Effector memory CD4-positive, alpha-beta T cell (primary cell): ENCODE data around the gene PIP5K1B.

Experiments used
- DNase-seq, 3 donors: peaks; one replicate each; pipeline ENCODE4 v3.0.0-alpha.2; 2020
- H3K27ac ChIP-seq: 2 replicates; pipeline ENCODE4 v1.7.0; 2013; ENCODE audit warnings: mild to moderate bottlenecking, low read length, moderate library complexity; ENCODE audit not compliant: insufficient read depth, poor library complexity, severe bottlenecking
- H3K27me3 ChIP-seq: replicated peaks from 2 replicates; pipeline ENCODE4 v1.7.0; 2013; ENCODE audit warnings: mild to moderate bottlenecking, low read length; ENCODE audit not compliant: insufficient read depth, control insufficient read depth, poor library complexity, severe bottlenecking
- H3K36me3 ChIP-seq: 2 replicates; pipeline ENCODE4 v1.7.0; 2013; ENCODE audit warnings: mild to moderate bottlenecking, low read length, moderate library complexity; ENCODE audit not compliant: control insufficient read depth, insufficient read depth
- H3K4me1 ChIP-seq: 2 replicates; pipeline ENCODE4 v1.7.0; 2013; ENCODE audit warnings: low read length, mild to moderate bottlenecking; ENCODE audit not compliant: control insufficient read depth, insufficient read depth, poor library complexity, severe bottlenecking
- H3K4me3 ChIP-seq: 2 replicates; pipeline ENCODE4 v1.7.0; 2013; ENCODE audit warnings: low read length, low read depth, mild to moderate bottlenecking; ENCODE audit not compliant: insufficient read depth, poor library complexity, severe bottlenecking
- H3K9me3 ChIP-seq: 2 replicates; pipeline ENCODE4 v1.7.0; 2013; ENCODE audit warnings: mild to moderate bottlenecking, low read length, moderate library complexity; ENCODE audit not compliant: control insufficient read depth

The PIP5K1B gene

DNA sequence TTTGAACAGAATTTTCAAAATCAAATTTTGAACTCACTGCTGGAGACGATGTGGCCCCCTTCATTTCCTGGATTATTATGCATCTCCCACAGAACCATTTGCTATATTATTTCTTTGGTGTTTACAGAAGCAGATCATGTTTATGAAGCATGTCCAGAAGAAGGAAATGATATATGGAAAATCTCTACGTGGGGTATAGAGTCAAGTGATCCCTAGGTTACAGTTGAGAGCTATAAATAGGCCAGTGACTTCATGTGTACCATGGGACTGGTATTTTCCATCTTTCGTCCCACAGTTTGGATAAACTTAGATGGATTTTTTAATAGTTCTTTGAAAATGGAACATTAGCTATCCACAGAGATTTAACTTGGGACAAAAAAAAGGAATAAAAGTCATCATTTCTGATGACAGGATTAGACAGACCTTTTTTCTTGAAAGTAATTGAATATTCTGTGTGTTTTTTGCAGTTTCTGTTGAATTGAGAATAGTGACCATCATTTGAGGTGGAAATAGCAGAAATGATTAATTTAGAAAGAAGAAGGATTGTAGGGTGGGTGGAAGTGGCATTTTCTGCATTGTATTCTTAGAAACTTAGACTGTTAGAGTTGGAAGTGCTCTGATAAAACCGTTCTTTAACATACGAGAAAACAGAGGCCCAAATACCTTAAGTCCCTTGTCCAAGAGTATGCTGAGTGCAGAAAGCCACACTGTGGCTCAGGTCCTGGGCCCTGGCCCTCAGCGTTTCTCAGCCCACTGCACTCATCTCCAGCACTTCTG lies 136.4 kb downstream of the PIP5K1B start:
- Histone ChIP-seq H3K4me3 (no peak overlapping the region), H3K36me3 (no peaks in the 10 kb centered on the region), H3K9me3 (no peaks in the 10 kb centered on the region), H3K4me1 (no peaks in the 10 kb centered on the region), H3K27me3 (no peaks in the 10 kb centered on the region), H3K27ac (no peak overlapping the region)
- DNase-seq: no peak

DNA sequence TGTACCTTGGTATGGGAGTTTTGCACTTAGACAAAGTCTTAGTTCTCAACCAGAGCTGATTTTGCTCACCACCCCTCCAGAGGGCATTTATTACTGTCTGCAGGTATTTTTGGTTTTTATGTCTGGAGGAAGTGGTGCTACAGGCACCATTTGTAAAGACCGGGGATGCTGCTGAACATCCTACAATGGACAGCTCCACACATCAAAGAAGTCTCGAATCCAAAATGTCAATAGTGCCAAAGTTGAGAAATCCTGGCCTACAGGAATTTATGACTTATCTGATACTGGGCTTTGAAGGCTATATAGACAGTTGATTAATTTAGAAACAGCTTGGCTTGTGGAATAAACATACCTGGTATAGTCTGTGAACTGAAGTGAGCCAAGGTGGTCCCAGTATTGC lies 137.5 kb downstream of the PIP5K1B start:
- H3K4me1 ChIP-seq: no peaks in the 10 kb centered on the region
- H3K27me3 ChIP-seq: no peaks in the 10 kb centered on the region

DNA sequence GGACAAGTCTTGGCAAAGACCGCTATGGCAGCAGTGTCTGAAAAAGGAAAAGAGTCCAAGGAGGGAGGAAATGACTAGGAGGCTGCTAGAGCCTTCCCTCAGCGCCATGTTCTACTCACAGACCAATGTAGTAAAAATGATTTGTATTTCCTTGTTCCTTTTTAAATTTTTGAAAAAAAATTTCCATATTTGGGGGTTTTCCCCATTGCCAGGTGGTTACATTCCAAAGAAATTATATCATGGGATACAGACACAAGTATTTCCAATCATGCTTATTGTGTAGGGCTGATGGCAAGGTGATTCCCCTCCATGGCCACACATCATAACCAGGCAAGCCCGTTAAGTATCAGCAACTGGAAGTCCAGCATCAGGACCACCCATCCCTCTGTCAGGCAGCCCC lies 138.2 kb downstream of the PIP5K1B start:
- Histone ChIP-seq H3K27me3 (no peaks in the 10 kb centered on the region), H3K4me3 (no peak overlapping the region), H3K36me3 (no peaks in the 10 kb centered on the region), H3K9me3 (no peaks in the 10 kb centered on the region), H3K4me1 (no peaks in the 10 kb centered on the region), H3K27ac (no peak overlapping the region)
- no peak for DNase-seq

More for the DNA sequence above, 137.5 kb downstream of the PIP5K1B start:
- Histone ChIP-seq H3K9me3 (no peaks in the 10 kb centered on the region), H3K4me3 (no peak overlapping the region), H3K27ac (no peak overlapping the region), H3K36me3 (no peaks in the 10 kb centered on the region)
- no peak for DNase-seq

DNA sequence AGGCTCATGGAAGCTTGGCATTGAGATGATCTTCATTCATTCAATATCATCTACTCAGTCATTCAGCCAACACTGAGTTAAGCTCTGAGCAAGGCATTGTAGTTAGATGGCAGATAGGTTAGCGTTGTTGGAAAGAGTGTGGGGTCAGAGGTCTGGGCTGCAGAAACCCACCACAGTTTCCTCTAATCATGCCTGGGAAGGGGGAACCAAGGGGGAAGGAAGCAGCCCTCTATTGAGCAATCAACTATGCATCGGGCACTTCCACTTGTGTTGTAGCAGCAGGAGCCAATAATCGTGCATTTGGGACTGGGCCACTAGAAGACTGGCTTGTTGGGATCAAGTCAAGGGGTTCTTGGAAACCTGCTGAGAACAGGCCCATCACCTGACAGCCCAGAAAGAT lies 139.1 kb downstream of the PIP5K1B start:
- no peaks in the 10 kb centered on the region for H3K4me1 ChIP-seq
- no peaks in the 10 kb centered on the region for H3K36me3 ChIP-seq
- H3K27ac ChIP-seq: no peak overlapping the region
- no peaks in the 10 kb centered on the region for H3K9me3 ChIP-seq
- no peak overlapping the region for H3K4me3 ChIP-seq
- no peak for DNase-seq
- no peaks in the 10 kb centered on the region for H3K27me3 ChIP-seq

DNA sequence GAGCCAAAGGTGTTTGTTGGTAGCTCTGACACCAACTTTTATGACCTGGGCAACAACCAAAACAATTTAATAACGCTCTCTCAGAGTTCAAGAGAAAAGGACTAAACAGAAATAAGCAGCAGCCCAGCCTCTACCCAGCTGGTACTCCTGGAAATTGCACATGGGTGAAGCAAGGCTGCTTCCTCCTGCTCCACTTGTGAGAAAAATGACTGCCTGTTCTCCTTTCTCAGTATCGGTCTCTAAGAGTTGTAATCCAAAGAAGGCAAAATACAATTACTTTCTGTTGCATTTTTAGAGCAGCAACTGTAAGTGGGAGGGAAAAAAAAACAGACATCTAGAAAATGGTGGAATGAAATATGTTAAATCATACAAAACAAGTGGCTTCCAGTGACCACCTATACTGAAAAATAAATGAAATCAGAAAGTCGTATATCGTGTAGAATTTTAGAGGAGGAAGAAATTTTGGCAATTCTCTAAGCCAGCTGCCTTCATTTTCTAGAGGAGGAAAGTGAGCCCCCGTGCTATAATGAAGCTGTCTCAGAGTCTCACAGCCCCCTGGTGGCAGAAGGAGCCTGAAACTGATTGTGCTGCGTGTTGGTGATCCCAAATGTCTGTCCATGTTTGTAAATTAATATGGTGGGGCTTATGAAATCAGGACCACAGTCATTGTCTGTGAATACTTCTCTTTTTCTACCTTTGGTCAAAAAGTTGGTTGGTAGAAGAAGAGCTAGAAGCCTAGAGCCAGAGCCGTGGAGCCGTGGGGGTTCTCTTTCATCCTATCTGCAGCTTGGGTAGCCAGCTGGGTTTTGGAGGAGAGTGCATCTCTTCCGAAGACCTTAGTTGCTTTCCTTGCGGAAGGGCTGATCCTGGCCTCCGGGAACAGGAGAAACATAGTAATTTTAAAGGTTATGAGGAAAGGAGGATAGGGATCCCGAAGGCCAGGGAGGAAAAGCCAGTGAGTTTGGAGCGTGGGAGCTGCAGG lies 139.9 kb downstream of the PIP5K1B start:
- DNase-seq: no peak
- Histone ChIP-seq H3K36me3 (no peaks in the 10 kb centered on the region), H3K27me3 (no peaks in the 10 kb centered on the region), H3K4me1 (no peaks in the 10 kb centered on the region), H3K4me3 (no peak overlapping the region), H3K27ac (no peak overlapping the region), H3K9me3 (no peaks in the 10 kb centered on the region)

DNA sequence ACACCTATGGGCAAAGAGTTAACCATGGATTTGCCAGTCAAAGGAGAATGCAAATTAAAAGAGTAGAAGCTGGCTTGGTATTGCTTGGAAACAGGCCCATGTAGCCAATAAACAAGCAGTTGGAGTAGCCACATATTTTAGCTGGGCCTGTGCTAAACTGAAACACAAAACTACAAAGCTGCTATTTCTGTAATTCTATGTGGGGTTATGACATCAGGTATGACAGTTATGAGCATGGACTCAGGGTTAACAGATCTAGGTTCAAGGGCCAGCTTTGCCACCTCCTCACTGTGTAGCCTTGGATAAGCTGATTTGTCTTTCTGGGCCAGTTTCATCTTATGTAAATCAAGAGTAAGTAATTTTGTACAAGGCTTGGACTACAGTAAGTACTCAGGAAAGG lies 142.7 kb downstream of the PIP5K1B start:
- H3K36me3 ChIP-seq: no peaks in the 10 kb centered on the region
- H3K9me3 ChIP-seq: no peaks in the 10 kb centered on the region
- H3K27me3 ChIP-seq: no peaks in the 10 kb centered on the region
- no peak overlapping the region for H3K4me3 ChIP-seq
- no peaks in the 10 kb centered on the region for H3K4me1 ChIP-seq
- DNase-seq: no peak
- no peak overlapping the region for H3K27ac ChIP-seq

DNA sequence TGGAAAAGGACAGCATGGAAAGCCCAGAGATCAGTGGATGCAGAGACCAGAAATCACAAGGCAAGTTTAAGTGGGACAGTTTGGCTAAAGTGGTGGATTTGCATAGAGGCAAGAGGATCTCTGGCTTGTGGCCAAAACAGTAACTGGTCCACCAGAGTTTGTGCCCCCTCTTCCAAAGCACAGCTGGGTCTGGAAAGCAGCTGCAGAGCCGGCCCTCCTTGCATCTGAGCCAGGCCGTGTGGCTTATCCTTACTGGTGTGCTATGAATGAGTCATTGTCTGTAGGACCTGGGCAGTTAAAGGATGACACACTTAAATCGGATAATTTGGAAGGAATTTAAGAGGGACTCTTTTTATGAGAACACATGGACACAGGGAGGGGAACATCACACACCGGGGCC lies 146.6 kb downstream of the PIP5K1B start:
- Histone ChIP-seq H3K36me3 (no peaks in the 10 kb centered on the region), H3K27me3 (no peaks in the 10 kb centered on the region), H3K9me3 (no peaks in the 10 kb centered on the region), H3K4me1 (no peaks in the 10 kb centered on the region), H3K4me3 (no peak overlapping the region), H3K27ac (no peak overlapping the region)
- DNase-seq: no peak

DNA sequence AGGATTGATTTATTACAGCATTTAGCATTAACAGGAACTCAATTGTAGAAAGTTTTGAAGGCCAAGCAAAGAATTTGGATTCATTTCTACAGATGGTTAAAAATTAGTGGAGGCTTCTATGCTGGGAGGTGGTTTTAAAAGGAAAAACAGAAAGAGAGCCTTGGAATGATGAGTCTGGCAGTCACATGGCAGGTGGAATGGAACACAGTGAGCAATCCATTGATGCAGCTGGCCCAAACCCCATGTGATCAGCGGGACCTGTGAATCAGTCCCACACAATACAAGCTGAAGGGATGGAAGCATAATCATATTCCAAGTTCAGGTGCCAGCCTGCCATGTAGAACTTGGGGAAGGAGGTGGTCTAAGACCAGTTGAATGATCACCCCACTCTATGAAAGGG lies 147.9 kb downstream of the PIP5K1B start:
- no peaks in the 10 kb centered on the region for H3K36me3 ChIP-seq
- H3K9me3 ChIP-seq: no peaks in the 10 kb centered on the region
- no peaks in the 10 kb centered on the region for H3K4me1 ChIP-seq
- H3K27ac ChIP-seq: no peak overlapping the region
- no peak overlapping the region for H3K4me3 ChIP-seq
- no peak for DNase-seq
- H3K27me3 ChIP-seq: no peaks in the 10 kb centered on the region

DNA sequence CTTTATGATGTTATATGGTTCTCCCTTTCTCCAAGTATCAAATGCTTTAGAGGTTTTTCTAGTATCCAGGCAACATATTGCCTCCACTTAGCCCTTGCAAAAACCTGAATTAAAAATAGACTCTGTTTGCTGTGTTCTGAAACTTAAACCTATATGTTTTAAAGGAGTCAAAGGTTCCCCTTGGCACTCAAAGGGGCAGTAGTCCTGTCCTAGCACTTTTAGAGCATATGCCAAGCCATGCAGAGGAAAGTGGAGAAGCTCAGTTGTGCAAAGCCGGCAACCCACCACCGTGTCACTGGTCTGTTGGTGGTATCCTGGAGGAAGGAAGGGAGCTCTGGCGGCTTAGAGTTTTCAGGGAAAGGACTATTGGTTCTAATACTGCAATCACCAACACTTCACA lies 154.3 kb downstream of the PIP5K1B start:
- DNase-seq: no peak
- H3K27me3 ChIP-seq: no peaks in the 10 kb centered on the region
- H3K9me3 ChIP-seq: no peaks in the 10 kb centered on the region
- H3K4me3 ChIP-seq: no peak overlapping the region
- no peak overlapping the region for H3K27ac ChIP-seq
- H3K36me3 ChIP-seq: no peaks in the 10 kb centered on the region
- no peaks in the 10 kb centered on the region for H3K4me1 ChIP-seq

DNA sequence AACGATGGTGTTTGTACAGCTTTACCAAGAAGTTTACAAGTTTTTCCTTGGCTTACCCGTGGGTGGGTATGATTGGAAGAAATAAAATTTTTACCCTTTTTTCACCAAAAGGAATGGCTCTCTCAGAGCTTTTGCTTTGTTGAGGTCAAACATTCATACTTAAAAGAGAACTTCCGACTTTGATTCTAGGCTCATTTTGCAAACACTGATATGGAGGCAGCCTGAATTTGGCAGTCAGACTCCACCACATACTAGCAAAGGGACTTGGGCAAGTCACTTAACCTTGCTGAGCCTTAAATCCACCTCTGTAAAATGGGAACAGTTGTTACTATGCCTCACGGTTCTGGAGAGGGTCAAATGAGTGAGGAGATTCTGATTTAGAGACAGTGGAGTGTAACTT lies 155.4 kb downstream of the PIP5K1B start:
- H3K9me3 ChIP-seq: no peaks in the 10 kb centered on the region
- H3K27me3 ChIP-seq: no peaks in the 10 kb centered on the region
- no peak for DNase-seq
- no peaks in the 10 kb centered on the region for H3K4me1 ChIP-seq
- no peak overlapping the region for H3K4me3 ChIP-seq
- H3K27ac ChIP-seq: no peak overlapping the region
- H3K36me3 ChIP-seq: no peaks in the 10 kb centered on the region
